Fibroblast of mammary gland (primary cell): ENCODE data around the gene SNX24.

Experiments used
- DNase-seq: peaks from one replicate; pipeline ENCODE4 v3.0.0-alpha.2; 2010; ENCODE audit warnings: low read depth
- H3K4me3 ChIP-seq: 2 replicates; pipeline ENCODE4 v1.5.1; 2011; ENCODE audit warnings: low read depth, mild to moderate bottlenecking, low read length, moderate library complexity; ENCODE audit not compliant: control insufficient read depth
- CTCF ChIP-seq: conservative IDR thresholded peaks from 2 replicates; pipeline ENCODE4 v1.5.1; 2011; ENCODE audit warnings: low read depth, low read length, inconsistent platforms; ENCODE audit not compliant: control insufficient read depth, insufficient read depth

The SNX24 gene

GRCh38 chr5:123051206-123051605, 205.8 kb downstream of the SNX24 start:
- H3K4me3 ChIP-seq = no peak overlapping the region
- no peak for DNase-seq
- TF ChIP-seq CTCF = no peak
